OCI-M2 (cell line): ENCODE data around the gene C4BPA.

Experiments
- DNase-seq: peaks from one replicate; lab custom pipeline; 2025; ENCODE audit not compliant: unreplicated experiment; lab: John Stamatoyannopoulos, UW

C4BPA gene

GRCh38 chr1:207179036-207179435, 75.0 kb downstream of the C4BPA start:
- no peak for DNase-seq

GRCh38 chr1:207181847-207182246, 77.8 kb downstream of the C4BPA start:
- no peak for DNase-seq

- no peak for DNase-seq
Measured at GRCh38 chr1:207186503-207186902, 82.5 kb downstream of the C4BPA start.

- no peak for DNase-seq
Measured at GRCh38 chr1:207188901-207189300, 84.9 kb downstream of the C4BPA start.

- DNase-seq = no peak
Measured at GRCh38 chr1:207191061-207191460, 87.0 kb downstream of the C4BPA start.

GRCh38 chr1:207191776-207192175, 87.7 kb downstream of the C4BPA start:
- DNase-seq = no peak

- no peak for DNase-seq
Measured at GRCh38 chr1:207194197-207194596, 90.2 kb downstream of the C4BPA start.
